ENCODE measurements around the gene LACTB.

Gene LACTB

DNA sequence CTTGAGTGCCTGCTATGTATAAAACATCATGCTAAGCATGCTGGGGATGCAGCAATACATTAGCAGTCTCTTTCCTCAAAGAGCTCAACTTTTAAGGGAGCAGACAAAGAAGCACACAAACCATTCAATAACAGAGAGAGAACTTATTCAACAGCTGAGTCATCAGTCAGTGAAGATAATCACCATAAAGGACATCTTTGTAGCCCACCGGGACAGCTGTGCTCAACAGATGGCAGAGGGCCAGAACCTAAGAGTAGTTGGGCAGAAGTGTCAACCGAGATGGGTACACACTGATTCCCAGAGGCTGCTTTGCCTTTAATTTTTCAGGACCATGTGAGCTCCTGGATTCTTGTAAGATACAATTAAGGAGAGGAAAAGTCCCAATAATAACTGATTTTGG lies 63.5 kb downstream of the LACTB start:
- Histone ChIP-seq H3K4me1 (ENCODE audit: insufficient read depth, low read length, severe bottlenecking) (peaks cover 10% of the 10 kb centered on the region), H3K4me2 (ENCODE audit: low read length) (no peak overlapping the region), H3K79me2 (ENCODE audit: insufficient read depth, low read length) (peaks cover 5% of the 10 kb centered on the region), H2AFZ (ENCODE audit: low read length) (no peak overlapping the region), H3K27me3 (ENCODE audit: insufficient read depth, low read length) (no peaks in the 10 kb centered on the region; the same call in 1 of the 2 replicates), H3K27ac (ENCODE audit: low read depth, low read length, poor library complexity, severe bottlenecking) (no peak overlapping the region), H3K36me3 (ENCODE audit: insufficient read depth, low read length) (no peaks in the 10 kb centered on the region), H3K9ac (ENCODE audit: low read length) (no peak overlapping the region), H3K4me3 (ENCODE audit: low read depth, low read length, poor library complexity, severe bottlenecking) (no peak overlapping the region), H3F3A (ENCODE audit: insufficient read depth, low read length) (no peaks in the 10 kb centered on the region), H3K9me2 (ENCODE audit: low read depth, low read length) (no peaks in the 10 kb centered on the region), H3K9me3 (ENCODE audit: low read length) (no peaks in the 10 kb centered on the region), H4K20me1 (ENCODE audit: insufficient read depth, low read length) (no peaks in the 10 kb centered on the region)
- TF ChIP-seq, protein P1, sequence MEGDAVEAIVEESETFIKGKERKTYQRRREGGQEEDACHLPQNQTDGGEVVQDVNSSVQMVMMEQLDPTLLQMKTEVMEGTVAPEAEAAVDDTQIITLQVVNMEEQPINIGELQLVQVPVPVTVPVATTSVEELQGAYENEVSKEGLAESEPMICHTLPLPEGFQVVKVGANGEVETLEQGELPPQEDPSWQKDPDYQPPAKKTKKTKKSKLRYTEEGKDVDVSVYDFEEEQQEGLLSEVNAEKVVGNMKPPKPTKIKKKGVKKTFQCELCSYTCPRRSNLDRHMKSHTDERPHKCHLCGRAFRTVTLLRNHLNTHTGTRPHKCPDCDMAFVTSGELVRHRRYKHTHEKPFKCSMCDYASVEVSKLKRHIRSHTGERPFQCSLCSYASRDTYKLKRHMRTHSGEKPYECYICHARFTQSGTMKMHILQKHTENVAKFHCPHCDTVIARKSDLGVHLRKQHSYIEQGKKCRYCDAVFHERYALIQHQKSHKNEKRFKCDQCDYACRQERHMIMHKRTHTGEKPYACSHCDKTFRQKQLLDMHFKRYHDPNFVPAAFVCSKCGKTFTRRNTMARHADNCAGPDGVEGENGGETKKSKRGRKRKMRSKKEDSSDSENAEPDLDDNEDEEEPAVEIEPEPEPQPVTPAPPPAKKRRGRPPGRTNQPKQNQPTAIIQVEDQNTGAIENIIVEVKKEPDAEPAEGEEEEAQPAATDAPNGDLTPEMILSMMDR (IDR thresholded peaks at IDR 0.05; ENCODE audit: low read length): no peak

DNA sequence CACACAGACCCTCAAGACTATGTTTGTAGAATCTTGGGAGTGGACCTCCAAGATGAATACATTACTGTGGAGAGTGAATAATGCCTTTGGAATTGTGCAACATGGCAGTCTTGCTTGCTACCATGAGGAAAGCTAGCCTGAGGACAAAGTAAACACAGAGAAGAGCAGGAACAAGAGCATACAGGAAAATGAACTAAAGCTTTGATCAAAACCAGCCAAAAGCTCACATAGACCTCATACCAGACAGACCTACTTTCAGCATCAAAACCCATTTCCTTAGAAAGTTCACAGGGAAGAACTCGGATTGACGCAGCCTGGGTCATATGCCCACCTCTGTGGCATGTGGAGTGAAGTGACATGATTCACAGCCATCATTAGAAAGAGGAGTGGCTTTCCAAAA lies 64.4 kb downstream of the LACTB start:
- H4K20me1 ChIP-seq (ENCODE audit: insufficient read depth, low read length): no peaks in the 10 kb centered on the region
- H3K9ac ChIP-seq (ENCODE audit: low read length): no peak overlapping the region
- peaks cover 13% of the 10 kb centered on the region for H3K79me2 ChIP-seq (ENCODE audit: insufficient read depth, low read length)
- H3K9me2 ChIP-seq (ENCODE audit: low read depth, low read length): no peaks in the 10 kb centered on the region
- H3K36me3 ChIP-seq (ENCODE audit: insufficient read depth, low read length): no peaks in the 10 kb centered on the region
- no peak overlapping the region for H3K27ac ChIP-seq (ENCODE audit: low read depth, low read length, poor library complexity, severe bottlenecking)
- 0 out of 2 replicates have a peak, but pooled peaks cover 3% of the 10 kb centered on the region for H3F3A ChIP-seq (ENCODE audit: insufficient read depth, low read length)
- no peak overlapping the region for H3K4me2 ChIP-seq (ENCODE audit: low read length)
- H3K9me3 ChIP-seq (ENCODE audit: low read length): no peaks in the 10 kb centered on the region
- TF ChIP-seq EZH2 (IDR thresholded peaks at IDR 0.05; ENCODE audit: borderline replicate concordance, low read length): no peak
- TF ChIP-seq, protein P1 (IDR thresholded peaks at IDR 0.05; ENCODE audit: low read length): no peak
- no peak overlapping the region for H3K4me3 ChIP-seq (ENCODE audit: low read depth, low read length, poor library complexity, severe bottlenecking)
- H2AFZ ChIP-seq (ENCODE audit: low read length): no peak overlapping the region
- no peaks in the 10 kb centered on the region; the same call in 1 of the 2 replicates for H3K27me3 ChIP-seq (ENCODE audit: insufficient read depth, low read length)
- H3K4me1 ChIP-seq (ENCODE audit: insufficient read depth, low read length, severe bottlenecking): peaks cover 19% of the 10 kb centered on the region

DNA sequence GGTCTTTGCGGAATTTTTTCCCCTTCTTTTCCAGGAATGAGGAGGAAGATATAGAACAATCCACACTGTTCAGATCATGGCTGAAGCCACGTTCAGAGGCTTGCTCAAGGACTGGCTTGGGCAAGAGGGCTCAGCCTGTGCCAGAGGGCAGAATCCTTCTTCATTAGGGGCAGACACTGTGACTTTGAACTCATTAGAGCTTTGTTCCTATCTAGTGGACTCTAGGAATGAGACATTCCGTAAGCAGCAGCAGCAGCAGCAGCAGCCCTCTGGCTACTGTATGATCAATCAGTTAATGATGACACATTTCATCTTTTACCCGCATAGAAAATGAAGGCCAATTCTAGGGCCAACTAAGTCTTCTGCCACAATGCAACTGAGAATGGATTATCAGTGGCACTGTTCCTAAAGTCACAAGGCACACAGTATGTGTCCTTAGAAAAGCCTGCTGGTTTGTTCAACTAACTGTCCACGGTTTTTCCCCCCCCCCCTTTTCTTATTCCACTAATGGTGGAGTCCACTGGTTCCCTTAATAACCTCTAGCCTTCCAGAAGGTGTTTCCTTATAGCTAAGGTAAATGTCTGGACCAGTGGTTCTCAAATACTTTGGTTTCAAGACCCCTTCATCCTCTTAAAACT lies 66.0 kb downstream of the LACTB start:
- Histone ChIP-seq H3K9me3 (ENCODE audit: low read length) (no peaks in the 10 kb centered on the region), H4K20me1 (ENCODE audit: insufficient read depth, low read length) (no peaks in the 10 kb centered on the region), H3K27me3 (ENCODE audit: insufficient read depth, low read length) (no peaks in the 10 kb centered on the region; the same call in 1 of the 2 replicates), H3K4me3 (ENCODE audit: low read depth, low read length, poor library complexity, severe bottlenecking) (no peak overlapping the region), H2AFZ (ENCODE audit: low read length) (no peak overlapping the region), H3K27ac (ENCODE audit: low read depth, low read length, poor library complexity, severe bottlenecking) (no peak overlapping the region), H3K4me2 (ENCODE audit: low read length) (no peak overlapping the region), H3F3A (ENCODE audit: insufficient read depth, low read length) (peaks cover 12% of the 10 kb centered on the region), H3K36me3 (ENCODE audit: insufficient read depth, low read length) (no peaks in the 10 kb centered on the region), H3K9ac (ENCODE audit: low read length) (no peak overlapping the region), H3K9me2 (ENCODE audit: low read depth, low read length) (no peaks in the 10 kb centered on the region), H3K4me1 (ENCODE audit: insufficient read depth, low read length, severe bottlenecking) (peaks cover 35% of the 10 kb centered on the region), H3K79me2 (ENCODE audit: insufficient read depth, low read length) (peaks cover 18% of the 10 kb centered on the region)
- TF ChIP-seq, protein P1 (IDR thresholded peaks at IDR 0.05; ENCODE audit: low read length): no peak
- TF ChIP-seq EZH2 (IDR thresholded peaks at IDR 0.05; ENCODE audit: borderline replicate concordance, low read length): no peak
